A673 (cell line): Measurements from ENCODE around the gene CGREF1. TPM values are rescaled to one million over a fixed set of nuclear protein-coding genes. Genes with fewer than 3 reads are reported as not detected.

Experiments used
- BruUV-seq: library from RNA; stranded (reverse); fragments of 400-500 nt; replicated peaks from 2 replicates; lab custom pipeline; 2021; lab: Mats Ljungman, UMichigan
- CTCF ChIA-PET: fragments of 300-600 bp; sonication (Branson Sonifier 250); formaldehyde crosslinking; loops from one replicate; lab custom pipeline; 2022; ENCODE audit warnings: antibody characterized with exemption; lab: Charles Lee
- POLR2A ChIA-PET: fragments of 300-600 bp; sonication (Branson Sonifier 250); formaldehyde crosslinking; loops from one replicate; lab custom pipeline; 2022; ENCODE audit warnings: antibody characterized with exemption; ENCODE audit not compliant: low non-redundant PET; lab: Charles Lee
- DNase-seq: peaks from one replicate; pipeline ENCODE4 v3.0.0-alpha.2; 2015; ENCODE audit warnings: low spot score
- H3K27ac ChIP-seq: fragments of 200-600 bp; sonication (generic); 2 replicates; pipeline ENCODE4 v1.5.1; 2016; ENCODE audit warnings: mixed run types, low read depth, mild to moderate bottlenecking, mixed read lengths, antibody characterized with exemption, low read length; ENCODE audit not compliant: poor library complexity, severe bottlenecking
- H3K27me3 ChIP-seq: fragments of 200-600 bp; sonication (generic); replicated peaks from 2 replicates; pipeline ENCODE4 v1.6.1; 2017; ENCODE audit warnings: mixed run types, low read depth, mild to moderate bottlenecking, mixed read lengths, antibody characterized with exemption, low read length; ENCODE audit not compliant: insufficient read depth, poor library complexity
- H3K36me3 ChIP-seq: fragments of 200-600 bp; sonication (generic); 2 replicates; pipeline ENCODE4 v1.6.1; 2016; ENCODE audit warnings: mixed run types, mild to moderate bottlenecking, mixed read lengths, antibody characterized with exemption, low read length; ENCODE audit not compliant: insufficient read depth, poor library complexity, severe bottlenecking
- H3K4me1 ChIP-seq: fragments of 200-600 bp; sonication (generic); 2 replicates; pipeline ENCODE4 v1.6.1; 2017; ENCODE audit warnings: mixed run types, mild to moderate bottlenecking, mixed read lengths, antibody characterized with exemption, low read length; ENCODE audit not compliant: insufficient read depth, poor library complexity, severe bottlenecking
- H3K4me3 ChIP-seq: fragments of 200-600 bp; sonication (generic); 2 replicates; pipeline ENCODE4 v1.5.1; 2016; ENCODE audit warnings: low read depth, mixed run types, mild to moderate bottlenecking, mixed read lengths, low read length; ENCODE audit not compliant: poor library complexity, severe bottlenecking
- H3K9me3 ChIP-seq: fragments of 200-600 bp; sonication (generic); 2 replicates; pipeline ENCODE4 v1.6.1; 2016; ENCODE audit warnings: mixed run types, low read depth, mild to moderate bottlenecking, mixed read lengths, antibody characterized with exemption, low read length; ENCODE audit not compliant: poor library complexity, severe bottlenecking
- CTCF ChIP-seq: fragments of 300-800, 200-600 bp; sonication (generic); conservative IDR thresholded peaks from 2 replicates; pipeline ENCODE4 v1.5.1; 2017; ENCODE audit warnings: low read depth, mild to moderate bottlenecking, antibody characterized with exemption, low read length, moderate library complexity, mixed read lengths
- EZH2 ChIP-seq: fragments of 200-600 bp; sonication (generic); IDR thresholded peaks from 2 replicates; pipeline ENCODE4 v1.6.1; 2017; ENCODE audit warnings: borderline replicate concordance, low read depth, mild to moderate bottlenecking, mixed read lengths, antibody characterized with exemption, low read length; ENCODE audit not compliant: poor library complexity, severe bottlenecking
- intact Hi-C: fragments of 100-400 bp; cut with micrococcal nuclease; formaldehyde crosslinking; loops from one replicate; pipeline ENCODE4 v1.10.0; 2022; ENCODE audit not compliant: unreplicated experiment
- total RNA-seq: library from RNA; stranded (reverse); gene quantifications from 2 replicates; pipeline ENCODE4 v1.2.3, GENCODE V29; 2021

CGREF1 gene
- total RNA-seq, 1 experiment from 2014 or later = 8.4 TPM

GRCh38 chr2:27102329-27102728 is 16.6 kb downstream of the CGREF1 start:
- ChIA-PET POLR2A (no interaction called here), CTCF (interaction anchor here (1.0 kb wide), 2 partner anchors 89 to 177 kb away, joined by 4 to 6 read pairs; no protein-coding TSS in a partner anchor)
- H3K4me1 ChIP-seq = no peaks in the 10 kb centered on the region
- H3K36me3 ChIP-seq = peaks cover 3% of the 10 kb centered on the region
- intact Hi-C loops = no loop called here
- TF ChIP-seq EZH2 (no peak), CTCF (no peak)
- no TSS peak for BruUV-seq
- H3K4me3 ChIP-seq = no peak overlapping the region
- H3K9me3 ChIP-seq = no peaks in the 10 kb centered on the region
- no peak overlapping the region for H3K27ac ChIP-seq
- DNase-seq = no peak
- H3K27me3 ChIP-seq = no peaks in the 10 kb centered on the region

GRCh38 chr2:27100036-27100435 is 18.9 kb downstream of the CGREF1 start:
- TF ChIP-seq CTCF (no peak), EZH2 (no peak)
- H3K36me3 ChIP-seq = peaks cover 3% of the 10 kb centered on the region
- no peak for DNase-seq
- no peak overlapping the region for H3K27ac ChIP-seq
- ChIA-PET POLR2A (interaction anchor here (0.6 kb wide), 1 partner anchor 147 kb away, joined by 14 read pairs; no protein-coding TSS in a partner anchor), CTCF (interaction anchor here (2.3 kb wide), 1 partner anchor 91 kb away, joined by 15 read pairs; no protein-coding TSS in a partner anchor)
- no peaks in the 10 kb centered on the region for H3K4me1 ChIP-seq
- H3K4me3 ChIP-seq = no peak overlapping the region
- intact Hi-C loops = no loop called here
- H3K9me3 ChIP-seq = no peaks in the 10 kb centered on the region
- no peaks in the 10 kb centered on the region for H3K27me3 ChIP-seq
- no TSS peak for BruUV-seq

GRCh38 chr2:27099334-27099955 is 19.5 kb downstream of the CGREF1 start:
- ChIA-PET POLR2A (no interaction called here), CTCF (interaction anchor here (2.3 kb wide), 1 partner anchor 92 kb away, joined by 15 read pairs; no protein-coding TSS in a partner anchor)
- Histone ChIP-seq H3K27me3 (no peaks in the 10 kb centered on the region), H3K4me3 (no peak overlapping the region), H3K36me3 (peaks cover 3% of the 10 kb centered on the region), H3K27ac (no peak overlapping the region), H3K9me3 (no peaks in the 10 kb centered on the region), H3K4me1 (no peaks in the 10 kb centered on the region)
- intact Hi-C loops = loop anchor here (2.0 to 5.0 kb wide), 2 partner anchors 181 to 203 kb away; no protein-coding TSS in a partner anchor
- DNase-seq = no peak
- no TSS peak for BruUV-seq
- TF ChIP-seq CTCF = no peak
- TF ChIP-seq EZH2 = no peak
